ENCODE measurements around the gene CASR.

The CASR gene

GRCh38 chr3:122306622-122306953 lies 123.1 kb downstream of the CASR start:
- H3K4me3 ChIP-seq (ENCODE audit: low read length), result no peak overlapping the region
- TF ChIP-seq CTCF (conservative IDR thresholded peaks at IDR 0.05; ENCODE audit: low read length), result no peak
- DNase-seq (ENCODE audit: low read depth), result no peak

- no peak for DNase-seq (ENCODE audit: low read depth)
- TF ChIP-seq CTCF (conservative IDR thresholded peaks at IDR 0.05; ENCODE audit: low read length), result no peak
Observed at GRCh38 chr3:122307094-122307687, 123.7 kb downstream of the CASR start.

GRCh38 chr3:122307976-122308375 lies 124.5 kb downstream of the CASR start:
- no peak overlapping the region for H3K4me3 ChIP-seq (ENCODE audit: low read length)
- no peak for DNase-seq (ENCODE audit: low read depth)
- no peak for TF ChIP-seq CTCF (conservative IDR thresholded peaks at IDR 0.05; ENCODE audit: low read length)

More at GRCh38 chr3:122307094-122307687, 123.7 kb downstream of the CASR start:
- no peak overlapping the region for H3K4me3 ChIP-seq (ENCODE audit: low read length)

- TF ChIP-seq CTCF (conservative IDR thresholded peaks at IDR 0.05; ENCODE audit: low read length), result no peak
- no peak for DNase-seq (ENCODE audit: low read depth)
Observed at GRCh38 chr3:122310361-122310760, 126.9 kb downstream of the CASR start.

GRCh38 chr3:122312826-122313225 lies 129.4 kb downstream of the CASR start:
- DNase-seq (ENCODE audit: low read depth), result no peak
- TF ChIP-seq CTCF (conservative IDR thresholded peaks at IDR 0.05; ENCODE audit: low read length), result no peak
- no peak overlapping the region for H3K4me3 ChIP-seq (ENCODE audit: low read length)

More at GRCh38 chr3:122310361-122310760, 126.9 kb downstream of the CASR start:
- H3K4me3 ChIP-seq (ENCODE audit: low read length), result no peak overlapping the region

- DNase-seq (ENCODE audit: low read depth), result no peak
- no peak for TF ChIP-seq CTCF (conservative IDR thresholded peaks at IDR 0.05; ENCODE audit: low read length)
- no peak overlapping the region for H3K4me3 ChIP-seq (ENCODE audit: low read length)
Observed at GRCh38 chr3:122313281-122313680, 129.8 kb downstream of the CASR start.

- DNase-seq (ENCODE audit: low read depth), result no peak
- TF ChIP-seq CTCF (conservative IDR thresholded peaks at IDR 0.05; ENCODE audit: low read length), result no peak
- no peak overlapping the region for H3K4me3 ChIP-seq (ENCODE audit: low read length)
Observed at GRCh38 chr3:122314228-122314876, 130.9 kb downstream of the CASR start.
